CD4-positive, alpha-beta T cell (primary cell): Measurements from ENCODE around the gene ADGRB3. TPM values are rescaled to one million over a fixed set of nuclear protein-coding genes. Genes with fewer than 3 reads are reported as not detected.

Experiments
- ATAC-seq: fragments of 200-7000 bp; cut with Tn5 transposase; one replicate; pipeline ENCODE4 v1.10.0; 2022; ENCODE audit warnings: mild to moderate bottlenecking; ENCODE audit not compliant: poor library complexity
- CTCF ChIA-PET: fragments of 350-600 bp; sonication (Branson Sonifier 250); formaldehyde crosslinking; loops from one replicate; lab custom pipeline; 2021; ENCODE audit warnings: antibody characterized with exemption, inconsistent platforms; lab: Charles Lee
- POLR2A ChIA-PET: fragments of 350-600 bp; sonication (Branson Sonifier 250); formaldehyde crosslinking; loops from one replicate; lab custom pipeline; 2021; ENCODE audit warnings: antibody characterized with exemption, inconsistent platforms; lab: Charles Lee
- DNase-seq, 14 experiments: peaks; one replicate each; pipeline ENCODE4 v3.0.0-alpha.2; 2013 to 2020; ENCODE audit warnings: mixed read lengths in 2 of 14
- H3K27ac ChIP-seq, 2 donors: one replicate each; pipeline versions ENCODE4 v1.5.1 to v1.7.0; 2013; ENCODE audit warnings: low read length in 2 of 2, low read depth in 1 of 2, mild to moderate bottlenecking in 1 of 2
- H3K27me3 ChIP-seq, 2 experiments: 1 replicate in 1 of 2; 2 replicates in 1 of 2; pipeline versions ENCODE4 v1.6.1 to v1.7.0; 2013; ENCODE audit warnings: low read length in 2 of 2, control low read depth in 1 of 2, mild to moderate bottlenecking in 1 of 2, moderate library complexity in 1 of 2; ENCODE audit not compliant: insufficient read depth in 2 of 2, control insufficient read depth in 1 of 2
- H3K36me3 ChIP-seq: one replicate; pipeline ENCODE4 v1.6.1; 2013; ENCODE audit warnings: low read length, control low read depth; ENCODE audit not compliant: insufficient read depth
- H3K4me1 ChIP-seq: one replicate; pipeline ENCODE4 v1.6.1; 2013; ENCODE audit warnings: low read length, control low read depth; ENCODE audit not compliant: insufficient read depth
- H3K4me3 ChIP-seq: one replicate; pipeline ENCODE4 v1.5.1; 2013; ENCODE audit warnings: mild to moderate bottlenecking, low read length, moderate library complexity
- H3K9me3 ChIP-seq, 2 experiments: 1 replicate in 1 of 2; 2 replicates in 1 of 2; pipeline versions ENCODE4 v1.6.1 to v1.7.0; 2013; ENCODE audit warnings: low read length in 2 of 2, mild to moderate bottlenecking in 2 of 2, control low read depth in 1 of 2, moderate library complexity in 1 of 2; ENCODE audit not compliant: control insufficient read depth in 1 of 2, insufficient read depth in 1 of 2
- H3K27ac Mint-ChIP-seq: one replicate; pipeline ENCODE4 v1.8.0; 2020; ENCODE audit warnings: mixed read lengths
- H3K27me3 Mint-ChIP-seq: one replicate; pipeline ENCODE4 v1.8.0; 2021; ENCODE audit warnings: mixed read lengths
- H3K36me3 Mint-ChIP-seq: one replicate; pipeline ENCODE4 v1.8.0; 2021; ENCODE audit warnings: low read depth, mixed read lengths
- H3K4me1 Mint-ChIP-seq: one replicate; pipeline ENCODE4 v1.8.0; 2021; ENCODE audit warnings: low read depth, mixed read lengths
- H3K4me3 Mint-ChIP-seq: one replicate; pipeline ENCODE4 v1.8.0; 2020; ENCODE audit warnings: mild to moderate bottlenecking, mixed read lengths
- H3K9me3 Mint-ChIP-seq: one replicate; pipeline ENCODE4 v1.8.0; 2020; ENCODE audit warnings: mixed read lengths
- CTCF ChIP-seq: fragments of 200-600 bp; IDR thresholded peaks from one replicate; pipeline ENCODE4 v1.8.0; 2022; ENCODE audit warnings: antibody characterized with exemption, mild to moderate bottlenecking
- intact Hi-C, 2 experiments: fragments of 100-400 bp; cut with DNase I in 1 of 2; cut with micrococcal nuclease in 1 of 2; formaldehyde crosslinking; loops; one replicate each; pipeline versions ENCODE4 v1.15.1 to v1.9.0; 2023 to 2025; cut with DNase I, micrococcal nuclease
- total RNA-seq, 174 experiments: library from RNA in 2 of 174; stranded (reverse) in 2 of 174; gene quantifications; one replicate each; pipeline ENCODE4 v1.2.3 and lab custom pipeline; 2021 to 2026

The ADGRB3 gene
- total RNA-seq, 2 experiments from 2014 or later: not detected

GRCh38 chr6:69022993-69023392, 387.9 kb downstream of the ADGRB3 start:
- DNase-seq (no peak), ATAC-seq (no peak)
- Histone ChIP-seq H3K27me3 (no peaks in the 10 kb centered on the region), H3K4me1 (no peaks in the 10 kb centered on the region), H3K36me3 (no peaks in the 10 kb centered on the region), H3K9me3 (no peaks in the 10 kb centered on the region), H3K4me3 (no peak overlapping the region), H3K27ac (no peak overlapping the region)
- no peak overlapping the region for H3K4me3 Mint-ChIP-seq
- no peaks in the 10 kb centered on the region for H3K36me3 Mint-ChIP-seq
- no peaks in the 10 kb centered on the region for H3K9me3 Mint-ChIP-seq
- intact Hi-C loops: no loop called here
- no peak overlapping the region for H3K27ac Mint-ChIP-seq
- POLR2A ChIA-PET: no interaction called here
- H3K4me1 Mint-ChIP-seq: no peaks in the 10 kb centered on the region
- CTCF ChIA-PET: no interaction called here
- H3K27me3 Mint-ChIP-seq: no peaks in the 10 kb centered on the region
- no peak for TF ChIP-seq CTCF

GRCh38 chr6:69026243-69026642, 391.2 kb downstream of the ADGRB3 start:
- POLR2A ChIA-PET: no interaction called here

GRCh38 chr6:69026715-69027114, 391.6 kb downstream of the ADGRB3 start:
- ATAC-seq (no peak), DNase-seq (no peak)
- TF ChIP-seq CTCF: no peak
- POLR2A ChIA-PET: no interaction called here
- intact Hi-C loops: no loop called here
- H3K9me3 Mint-ChIP-seq: no peaks in the 10 kb centered on the region
- no peak overlapping the region for H3K4me3 Mint-ChIP-seq
- no peaks in the 10 kb centered on the region for H3K27me3 Mint-ChIP-seq
- Histone ChIP-seq H3K4me1 (no peaks in the 10 kb centered on the region), H3K27me3 (no peaks in the 10 kb centered on the region), H3K27ac (no peak overlapping the region), H3K9me3 (no peaks in the 10 kb centered on the region), H3K36me3 (no peaks in the 10 kb centered on the region), H3K4me3 (no peak overlapping the region)
- CTCF ChIA-PET: no interaction called here
- no peak overlapping the region for H3K27ac Mint-ChIP-seq
- H3K36me3 Mint-ChIP-seq: no peaks in the 10 kb centered on the region
- no peaks in the 10 kb centered on the region for H3K4me1 Mint-ChIP-seq

More at GRCh38 chr6:69026243-69026642, 391.2 kb downstream of the ADGRB3 start:
- H3K27ac ChIP-seq: no peak overlapping the region
- Mint-ChIP-seq H3K4me3 (no peak overlapping the region), H3K36me3 (no peaks in the 10 kb centered on the region), H3K9me3 (no peaks in the 10 kb centered on the region), H3K27me3 (no peaks in the 10 kb centered on the region), H3K4me1 (no peaks in the 10 kb centered on the region), H3K27ac (no peak overlapping the region)
- DNase-seq (no peak), ATAC-seq (no peak)
- no peaks in the 10 kb centered on the region for H3K4me1 ChIP-seq
- intact Hi-C loops: no loop called here
- no peaks in the 10 kb centered on the region for H3K9me3 ChIP-seq
- H3K4me3 ChIP-seq: no peak overlapping the region
- no peaks in the 10 kb centered on the region for H3K36me3 ChIP-seq
- CTCF ChIA-PET: no interaction called here
- H3K27me3 ChIP-seq: no peaks in the 10 kb centered on the region
- no peak for TF ChIP-seq CTCF
